HG03565 (cell line): ENCODE measurements around the gene NADK.

Source experiments
- ATAC-seq: cut with Tn5 transposase; IDR thresholded peaks from one replicate; pipeline ENCODE4 v1.9.1; 2021; ENCODE audit warnings: mild to moderate bottlenecking, moderate library complexity; ENCODE audit not compliant: unreplicated experiment

Gene NADK, protein sequence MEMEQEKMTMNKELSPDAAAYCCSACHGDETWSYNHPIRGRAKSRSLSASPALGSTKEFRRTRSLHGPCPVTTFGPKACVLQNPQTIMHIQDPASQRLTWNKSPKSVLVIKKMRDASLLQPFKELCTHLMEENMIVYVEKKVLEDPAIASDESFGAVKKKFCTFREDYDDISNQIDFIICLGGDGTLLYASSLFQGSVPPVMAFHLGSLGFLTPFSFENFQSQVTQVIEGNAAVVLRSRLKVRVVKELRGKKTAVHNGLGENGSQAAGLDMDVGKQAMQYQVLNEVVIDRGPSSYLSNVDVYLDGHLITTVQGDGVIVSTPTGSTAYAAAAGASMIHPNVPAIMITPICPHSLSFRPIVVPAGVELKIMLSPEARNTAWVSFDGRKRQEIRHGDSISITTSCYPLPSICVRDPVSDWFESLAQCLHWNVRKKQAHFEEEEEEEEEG

DNA sequence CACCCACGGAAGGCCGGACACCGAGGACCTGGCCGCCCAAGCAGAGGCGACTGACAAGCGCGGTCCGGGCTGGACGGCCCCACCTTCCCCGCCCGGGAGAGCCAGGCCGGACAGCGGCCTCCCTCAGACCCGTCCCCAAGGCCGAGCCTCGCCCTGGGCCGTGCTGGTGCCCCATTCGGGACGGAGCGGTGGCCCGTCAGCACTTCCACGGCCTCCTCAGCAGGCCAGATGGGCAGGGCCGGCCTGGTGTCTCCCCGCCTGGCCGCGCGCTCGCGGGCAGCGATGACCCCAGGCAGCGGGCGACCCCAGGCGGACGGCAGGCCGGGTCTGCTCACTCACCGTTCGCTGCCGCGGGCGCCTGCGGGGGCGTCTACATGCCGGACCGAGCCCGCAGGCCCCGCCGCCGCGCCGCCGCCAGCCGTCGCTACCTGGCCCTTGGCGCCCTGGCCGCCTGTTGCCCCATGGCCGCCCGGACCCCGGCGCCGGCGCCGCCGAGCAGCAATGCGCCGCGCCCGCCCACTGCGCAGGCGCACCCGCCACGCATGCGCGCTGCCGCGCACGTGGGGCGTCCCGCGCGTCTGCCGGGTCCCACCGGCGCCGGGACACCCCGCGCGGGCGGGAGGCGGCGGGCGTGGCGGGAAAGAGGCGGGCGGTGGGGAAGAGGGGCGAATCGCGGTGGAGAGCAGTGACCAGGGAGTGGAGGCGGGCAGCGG lies at the start of gene NADK:
TSS of gene NADK (minus strand) at position 521 of the 713 bp plus-strand sequence. CDS start 13,064 bp downstream, outside the sequence.
- ATAC-seq, result peak; percentile 15

DNA sequence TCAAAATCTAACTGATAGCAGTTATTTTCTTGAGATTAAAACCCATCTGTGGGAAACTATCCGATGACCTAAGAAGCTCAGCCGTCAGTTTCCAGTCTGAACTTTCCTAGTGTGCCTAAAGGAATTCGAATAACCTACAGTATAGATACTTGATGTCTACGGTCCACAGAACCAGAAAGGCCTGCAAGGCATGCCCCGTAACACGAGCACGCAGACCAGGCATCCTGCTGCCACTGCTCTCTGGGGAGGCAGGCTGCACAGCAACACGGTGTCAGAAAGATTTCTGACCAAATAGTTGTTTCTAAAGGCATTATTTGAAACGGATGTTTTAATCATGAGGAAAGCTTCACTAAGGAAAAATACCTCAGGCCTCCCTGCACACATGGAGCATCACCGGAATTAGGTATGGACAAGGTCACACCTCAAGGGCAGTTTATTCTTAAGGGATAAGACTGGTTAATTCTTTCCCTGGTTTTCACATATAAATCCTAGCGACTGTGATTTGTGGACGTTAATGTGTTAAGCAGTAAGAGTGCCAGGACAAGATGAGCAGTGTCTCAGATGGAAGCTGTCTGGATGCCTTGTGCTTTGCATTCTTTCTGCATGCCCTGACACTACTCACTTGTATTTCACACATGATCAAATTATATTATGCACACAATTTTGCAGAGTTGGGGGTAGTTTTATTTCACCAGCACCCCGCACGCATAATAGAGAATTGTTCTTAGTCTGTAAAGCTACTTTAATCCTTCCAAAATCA lies 49.0 kb upstream of the NADK start:
- no peak for ATAC-seq

DNA sequence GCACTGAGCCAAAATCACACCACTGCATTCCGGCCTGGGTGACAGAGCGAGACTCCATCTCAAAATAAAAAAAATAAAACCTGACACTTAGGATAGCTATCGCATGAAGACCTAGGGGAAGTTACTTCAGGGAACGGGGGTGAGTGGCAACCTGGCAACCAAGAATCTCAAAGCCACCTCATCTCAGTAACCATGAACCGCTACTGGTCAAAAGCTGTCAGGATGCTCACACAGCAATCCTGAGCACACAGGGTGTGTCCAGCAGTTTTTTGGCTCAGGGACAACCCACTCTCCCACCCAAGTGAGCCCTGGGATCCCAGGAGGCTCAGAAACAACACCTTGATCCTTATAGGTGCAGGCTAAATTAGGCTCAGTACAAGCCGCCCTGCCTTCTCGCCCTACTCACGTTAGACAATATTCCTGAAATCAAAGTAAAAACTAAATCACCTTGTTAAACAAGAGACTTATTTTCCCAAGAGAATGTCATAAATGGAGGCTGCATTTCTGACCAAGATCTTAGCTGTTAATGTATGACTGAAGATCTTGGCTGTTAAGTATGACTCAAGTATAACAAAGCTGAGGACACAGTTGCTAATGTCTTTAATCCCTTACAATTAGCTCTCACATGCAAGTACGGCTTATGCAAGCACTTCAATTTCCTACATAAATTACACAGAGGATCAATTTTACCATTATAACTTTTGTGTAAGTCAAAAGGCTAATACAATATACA lies 48.3 kb upstream of the NADK start:
- ATAC-seq, result no peak

DNA sequence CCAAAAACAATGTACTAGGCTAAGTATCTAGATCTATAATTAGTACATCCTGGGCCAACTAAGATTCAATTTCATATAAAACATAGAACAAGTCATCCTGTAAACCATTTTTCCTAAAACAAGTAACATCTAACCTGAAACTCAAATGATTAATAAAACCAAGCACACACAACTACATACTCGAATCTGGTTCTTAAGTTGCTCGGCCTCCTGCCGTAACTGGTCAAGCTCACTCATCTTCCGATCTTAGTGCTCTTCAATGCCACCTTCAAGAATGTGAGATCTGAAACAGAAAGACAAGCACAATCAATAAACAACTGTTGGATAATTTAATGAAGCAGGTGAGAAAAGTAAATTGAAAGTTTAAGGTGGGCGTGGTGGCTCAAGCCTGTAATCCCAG lies 46.9 kb upstream of the NADK start:
- ATAC-seq, result no peak

DNA sequence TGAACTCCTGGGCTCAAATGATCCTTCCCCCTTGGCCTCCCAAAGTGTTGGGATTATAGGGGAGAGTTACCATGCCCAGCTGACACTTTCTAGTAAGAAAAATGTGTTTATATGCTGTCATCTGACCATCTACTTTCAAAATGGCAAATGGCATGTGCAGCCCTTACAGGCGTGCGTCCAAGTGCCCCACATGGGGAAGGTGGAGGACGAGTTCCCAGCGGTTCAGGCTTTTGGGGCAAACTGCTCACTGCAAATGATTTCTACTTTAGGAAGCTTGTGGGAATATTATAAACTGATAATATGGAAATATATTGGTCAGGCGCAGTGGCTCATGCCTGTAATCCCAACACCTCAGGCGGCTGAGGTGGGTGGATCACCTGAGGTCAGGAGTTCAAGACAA lies 41.5 kb upstream of the NADK start:
- no peak for ATAC-seq

DNA sequence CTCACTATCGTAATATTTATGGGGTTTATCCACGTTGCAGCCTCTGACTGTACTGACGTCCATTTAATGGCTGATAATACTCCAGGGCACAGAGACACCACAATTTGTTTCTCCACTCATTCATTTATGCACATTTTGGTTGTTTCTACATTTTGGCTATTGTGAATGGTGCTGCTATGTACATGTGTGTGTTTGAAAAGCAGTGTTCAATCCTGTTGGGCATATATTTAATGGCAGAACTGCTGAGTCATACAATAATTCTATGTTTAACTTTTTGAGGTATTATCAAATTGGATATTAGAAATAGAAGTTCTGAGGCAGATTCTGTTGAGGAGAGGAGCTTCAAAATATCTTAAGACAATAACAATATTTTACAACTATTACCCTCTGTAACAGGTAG lies 39.0 kb upstream of the NADK start:
- no peak for ATAC-seq

DNA sequence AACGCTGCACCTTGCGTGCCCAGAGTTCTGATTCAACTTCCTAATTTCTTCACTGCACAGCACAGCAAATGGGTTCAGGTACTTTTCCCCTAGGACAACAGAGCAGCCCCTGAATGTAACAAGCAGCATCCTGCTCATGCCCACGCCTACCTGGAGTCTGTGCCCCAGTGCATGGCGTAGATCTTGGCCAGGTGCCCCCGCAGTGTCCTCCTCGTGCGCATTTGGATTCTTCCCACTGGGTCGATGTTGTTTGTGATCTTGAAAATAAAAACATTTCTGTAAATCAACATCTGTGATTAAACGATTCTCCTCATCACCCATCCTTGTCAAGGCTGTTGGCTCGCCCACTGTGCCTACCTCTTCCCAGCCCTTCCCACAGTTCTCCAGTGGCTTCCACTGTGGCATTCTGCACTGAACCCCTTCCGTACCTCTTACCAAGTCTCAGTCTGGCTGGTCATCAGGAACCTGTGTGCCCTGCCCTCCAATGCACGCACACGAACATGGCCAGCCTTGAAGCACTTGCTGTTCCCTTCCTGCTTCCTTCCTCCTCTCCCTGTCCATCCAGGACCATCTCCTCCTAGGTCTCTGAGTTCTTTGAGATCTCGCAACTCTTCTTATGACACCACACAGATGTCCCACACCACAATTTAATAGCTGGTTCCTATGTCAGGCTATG lies 37.5 kb upstream of the NADK start:
- no peak for ATAC-seq

DNA sequence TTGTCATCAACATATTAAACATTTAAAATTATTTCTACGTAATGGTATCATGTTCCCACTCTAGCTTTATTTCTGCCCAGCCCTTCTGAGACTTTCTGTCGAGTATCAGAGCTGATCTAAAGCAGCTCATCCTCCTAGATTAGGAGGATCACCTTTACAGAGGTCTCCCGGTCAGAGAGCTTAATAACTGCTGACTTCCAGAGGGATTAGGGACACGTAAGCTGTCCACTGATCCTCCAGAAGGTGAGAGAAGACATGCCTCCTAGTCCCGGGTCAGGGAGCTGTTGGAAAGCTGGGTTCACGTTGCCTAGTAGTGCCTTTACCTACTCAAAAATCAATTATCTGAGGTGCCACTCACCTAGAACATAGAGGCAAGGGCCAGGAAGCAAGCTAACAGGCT lies 31.2 kb upstream of the NADK start:
- no peak for ATAC-seq

DNA sequence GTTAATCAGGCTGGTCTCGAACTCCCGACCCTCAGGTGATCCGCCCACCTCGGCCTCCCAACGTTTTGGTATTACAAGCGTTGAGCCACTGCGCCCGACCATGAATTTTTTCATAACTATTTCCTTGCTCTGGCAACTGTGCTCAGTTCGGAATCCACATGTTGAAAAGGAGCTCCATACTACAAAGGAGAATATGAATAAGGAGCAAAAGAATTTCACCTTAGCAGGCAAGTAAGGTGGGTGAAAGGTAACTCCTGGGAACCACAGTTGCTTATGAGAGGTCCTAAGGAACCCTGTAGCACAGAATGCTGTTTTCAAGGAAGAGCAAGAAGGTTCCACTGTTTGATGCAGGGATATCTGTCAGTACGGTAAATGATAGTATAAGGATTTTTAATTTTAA lies 29.9 kb upstream of the NADK start:
- ATAC-seq, result no peak

DNA sequence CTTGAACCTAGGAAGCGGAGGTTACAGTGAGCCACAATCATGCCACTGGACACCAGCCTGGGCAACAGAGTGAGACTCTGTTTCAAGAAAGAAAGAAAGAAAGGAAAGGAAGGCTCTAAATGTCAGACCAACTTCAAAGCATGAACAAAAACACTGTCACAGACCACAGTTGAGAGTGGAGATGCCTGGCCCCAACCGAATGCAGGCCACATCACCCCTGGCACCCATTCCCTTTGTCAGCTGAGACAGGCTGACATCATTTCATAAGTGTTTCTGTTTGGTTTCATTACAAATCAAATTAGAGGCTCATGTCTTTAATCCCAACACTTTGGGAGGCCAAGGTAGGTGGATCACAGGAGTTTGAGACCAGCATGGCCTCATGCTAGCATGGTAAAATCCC lies 28.6 kb upstream of the NADK start:
- no peak for ATAC-seq

DNA sequence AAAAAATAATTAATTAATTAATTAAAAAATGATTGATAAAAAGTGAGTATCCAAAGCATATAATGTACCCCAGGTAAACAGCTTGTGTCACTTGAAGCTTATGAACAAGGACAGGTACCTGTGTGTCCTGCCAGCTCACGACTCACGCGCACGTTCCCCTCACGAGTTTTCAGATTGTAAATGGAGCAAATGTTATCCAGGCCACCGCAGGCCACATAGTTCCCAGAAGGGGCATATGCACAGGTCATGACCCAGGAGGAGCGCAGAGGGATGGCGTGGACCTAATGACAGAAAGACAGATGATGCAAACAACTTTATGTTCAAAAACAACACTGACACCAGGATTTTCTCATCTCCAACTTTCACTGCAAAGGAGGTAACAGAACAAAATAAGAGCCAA lies 26.0 kb upstream of the NADK start:
- no peak for ATAC-seq

DNA sequence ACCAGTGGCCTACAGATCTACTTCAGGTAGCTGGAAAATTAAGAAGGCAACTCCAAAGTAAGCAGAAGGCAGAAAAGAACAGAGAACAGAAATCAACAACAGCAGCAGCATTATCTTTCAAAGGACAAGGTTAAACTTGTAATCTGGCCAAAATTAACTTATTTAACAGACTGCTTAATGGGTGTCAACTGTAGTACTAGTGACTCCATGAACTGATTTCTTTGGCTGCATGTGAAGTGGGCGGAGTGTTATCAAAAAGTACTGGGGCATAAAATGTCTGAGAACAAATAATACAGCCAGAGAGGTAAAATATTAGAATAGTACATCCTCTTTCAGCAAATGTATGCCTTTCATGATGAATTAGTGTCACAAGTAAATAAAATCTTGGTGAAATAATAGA lies 24.6 kb upstream of the NADK start:
- no peak for ATAC-seq

DNA sequence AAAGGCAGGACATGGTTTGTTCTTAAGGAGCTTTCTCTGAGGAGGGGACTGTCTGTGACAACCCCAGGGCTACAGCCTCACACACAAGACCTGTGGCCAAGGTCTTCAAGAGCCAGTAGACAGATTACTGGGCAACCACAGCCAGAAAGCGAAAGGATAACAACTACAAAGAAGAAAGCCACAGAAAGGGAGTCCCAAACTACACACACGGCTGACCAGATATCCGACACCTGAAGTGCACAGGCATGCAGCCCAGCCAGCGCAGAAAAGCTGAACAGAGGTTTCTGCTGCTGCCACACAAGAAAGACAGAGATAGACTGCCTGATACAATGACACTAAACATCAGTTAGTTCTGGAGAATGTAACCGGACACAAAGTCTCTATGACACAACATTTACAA lies 21.4 kb upstream of the NADK start:
- peak; percentile 59 for ATAC-seq

DNA sequence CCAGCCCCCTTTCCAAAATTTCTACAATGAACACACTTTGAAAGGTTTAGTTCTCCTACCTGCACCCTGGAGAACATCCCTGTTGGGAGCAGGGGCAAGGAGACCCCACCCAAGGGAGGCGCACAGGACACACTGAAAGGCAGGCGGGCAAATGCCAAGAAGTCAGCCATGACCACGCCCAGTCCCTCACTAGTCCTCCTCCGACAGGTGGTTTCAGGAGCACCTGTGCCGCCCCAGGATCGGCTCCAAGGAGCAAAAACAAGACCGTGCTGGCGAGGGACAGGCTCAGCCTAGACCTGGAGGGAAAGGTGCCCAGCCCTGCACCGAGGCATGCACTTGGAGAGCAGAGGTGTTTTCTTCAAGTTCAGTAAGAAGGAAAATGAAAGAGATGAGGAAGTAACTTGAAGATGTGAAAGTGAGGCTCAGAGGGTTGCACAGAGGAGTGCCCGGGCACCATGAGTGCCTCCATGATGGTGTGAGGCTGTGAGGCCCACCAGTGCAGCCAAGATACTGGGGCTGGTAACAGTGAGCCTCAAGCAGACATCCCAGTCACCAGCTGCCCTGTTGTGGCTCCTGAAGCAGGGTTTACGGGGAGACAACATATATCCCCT lies 19.6 kb upstream of the NADK start:
- no peak for ATAC-seq

DNA sequence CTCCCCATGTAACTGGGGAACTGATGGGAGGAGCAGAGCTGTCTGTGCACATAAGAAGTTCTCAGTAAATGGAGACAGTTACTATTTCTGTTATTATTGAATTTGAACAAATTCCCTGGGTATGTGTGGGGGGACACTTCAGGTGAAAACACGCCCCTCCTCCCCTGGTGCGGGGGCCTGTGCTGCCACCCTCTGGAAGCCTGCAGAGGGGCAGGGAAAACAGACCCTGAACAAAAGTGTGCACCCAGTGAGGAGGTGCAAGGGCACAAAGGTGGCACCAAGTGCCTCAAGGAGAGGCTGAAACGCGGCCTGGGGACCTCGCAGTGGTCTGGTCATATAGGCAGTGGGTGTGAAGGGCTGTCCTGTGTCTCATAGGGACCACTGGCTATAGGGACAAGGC lies 18.2 kb upstream of the NADK start:
- ATAC-seq, result no peak

DNA sequence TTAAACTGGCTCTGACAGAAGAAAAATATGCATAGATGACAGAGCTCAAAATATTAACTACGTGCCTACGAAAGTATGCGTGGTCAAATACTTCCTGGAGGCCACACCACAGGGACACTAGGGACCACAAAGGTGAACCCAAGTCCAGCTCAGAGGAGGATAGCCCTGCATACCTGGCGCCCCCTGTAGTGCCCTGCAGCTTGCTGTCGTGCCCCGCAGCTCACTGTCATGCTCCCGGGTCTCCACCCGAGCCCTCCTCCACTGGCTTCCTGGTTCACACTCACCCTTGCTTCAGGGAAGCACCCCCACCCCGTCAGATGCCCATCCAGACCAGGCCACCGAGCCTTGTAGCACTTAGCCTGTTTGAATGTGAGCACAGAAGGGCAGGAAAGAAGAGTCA lies 16.7 kb upstream of the NADK start:
- no peak for ATAC-seq

DNA sequence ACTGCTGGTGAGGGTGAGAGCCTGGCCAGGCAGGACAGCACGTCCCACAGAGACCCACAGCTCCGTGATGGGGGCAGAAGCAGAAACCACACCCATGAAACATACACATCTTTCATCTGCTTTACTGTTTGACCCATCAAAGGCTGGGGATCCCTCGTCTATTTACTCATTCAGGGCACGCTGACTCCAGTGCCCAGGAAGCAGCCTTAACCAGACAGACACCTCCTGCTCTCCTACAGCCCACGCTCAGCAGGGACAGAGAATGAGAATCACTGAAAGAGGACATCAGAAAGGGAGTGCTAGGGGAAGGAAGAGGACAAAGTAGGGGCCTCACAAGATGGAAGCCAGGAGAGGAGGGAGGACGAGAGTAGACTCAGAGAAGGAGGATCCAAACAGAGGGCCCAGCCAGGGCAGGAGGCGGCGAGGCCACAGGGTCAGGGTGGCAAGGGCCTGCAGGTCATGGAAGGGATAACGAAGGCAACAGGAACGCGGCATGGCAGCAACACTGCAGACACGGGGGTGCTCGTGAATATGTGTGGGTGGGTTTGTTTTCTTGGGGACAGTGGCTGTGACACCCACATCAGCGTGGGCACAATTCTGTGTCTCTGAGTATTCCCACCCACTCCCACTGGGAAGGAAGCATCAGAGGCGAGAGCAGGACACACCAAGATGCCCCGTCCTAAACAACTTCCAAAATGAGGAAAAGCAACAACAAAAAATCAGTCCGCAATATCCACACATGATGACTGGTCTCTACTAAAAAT lies 15.4 kb upstream of the NADK start:
- no peak for ATAC-seq

DNA sequence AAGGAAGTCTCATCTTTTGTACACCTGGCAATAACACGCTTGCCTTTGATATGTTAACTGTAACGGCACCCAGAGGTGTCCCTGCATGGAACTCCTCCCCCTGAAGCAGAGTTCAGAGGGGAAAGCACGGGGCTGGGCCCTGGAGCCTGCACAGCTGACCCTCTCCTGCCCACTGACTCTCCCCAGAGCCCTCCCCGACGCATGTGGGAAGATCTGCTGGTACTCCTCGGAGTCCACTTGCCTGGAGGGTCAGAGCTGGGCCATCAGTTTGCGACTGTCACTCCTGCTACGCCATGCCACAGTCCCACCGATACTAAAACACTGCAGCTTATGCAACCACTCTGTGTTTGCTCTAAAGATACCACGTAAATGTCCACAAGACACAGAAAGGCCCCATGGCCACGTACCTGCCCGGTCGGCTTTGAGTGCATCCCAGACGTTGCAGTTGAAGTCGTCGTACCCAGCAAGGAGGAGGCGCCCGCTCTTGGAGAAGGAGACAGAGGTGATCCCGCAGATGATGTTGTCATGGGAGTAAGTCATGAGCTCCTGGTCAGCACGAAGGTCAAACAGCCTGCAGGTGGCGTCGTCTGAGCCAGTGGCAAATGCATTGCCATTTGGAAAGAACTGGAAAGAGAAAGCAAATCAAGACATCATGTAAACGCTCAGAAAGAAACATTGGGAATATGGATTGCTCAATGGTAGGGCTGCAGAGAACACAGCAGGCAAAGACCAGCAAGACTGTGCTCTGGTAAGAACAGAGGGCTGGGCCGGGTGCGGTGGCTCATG lies 10.6 kb upstream of the NADK start:
- no peak for ATAC-seq
